ENCODE measurements around the gene MZF1. TPM values are rescaled to one million over a fixed set of nuclear protein-coding genes. Genes with fewer than 3 reads are reported as not detected.
A peak's percentile ranks its signal among the peaks of the same experiment; 100 is the strongest.

Gene MZF1
- total and polyA plus RNA-seq, 9 of the 15 experiments (the other 6 are each of a cell fraction or from before 2014, with no cell fraction given): 0.31 to 29.3 (median 11.5) TPM

DNA sequence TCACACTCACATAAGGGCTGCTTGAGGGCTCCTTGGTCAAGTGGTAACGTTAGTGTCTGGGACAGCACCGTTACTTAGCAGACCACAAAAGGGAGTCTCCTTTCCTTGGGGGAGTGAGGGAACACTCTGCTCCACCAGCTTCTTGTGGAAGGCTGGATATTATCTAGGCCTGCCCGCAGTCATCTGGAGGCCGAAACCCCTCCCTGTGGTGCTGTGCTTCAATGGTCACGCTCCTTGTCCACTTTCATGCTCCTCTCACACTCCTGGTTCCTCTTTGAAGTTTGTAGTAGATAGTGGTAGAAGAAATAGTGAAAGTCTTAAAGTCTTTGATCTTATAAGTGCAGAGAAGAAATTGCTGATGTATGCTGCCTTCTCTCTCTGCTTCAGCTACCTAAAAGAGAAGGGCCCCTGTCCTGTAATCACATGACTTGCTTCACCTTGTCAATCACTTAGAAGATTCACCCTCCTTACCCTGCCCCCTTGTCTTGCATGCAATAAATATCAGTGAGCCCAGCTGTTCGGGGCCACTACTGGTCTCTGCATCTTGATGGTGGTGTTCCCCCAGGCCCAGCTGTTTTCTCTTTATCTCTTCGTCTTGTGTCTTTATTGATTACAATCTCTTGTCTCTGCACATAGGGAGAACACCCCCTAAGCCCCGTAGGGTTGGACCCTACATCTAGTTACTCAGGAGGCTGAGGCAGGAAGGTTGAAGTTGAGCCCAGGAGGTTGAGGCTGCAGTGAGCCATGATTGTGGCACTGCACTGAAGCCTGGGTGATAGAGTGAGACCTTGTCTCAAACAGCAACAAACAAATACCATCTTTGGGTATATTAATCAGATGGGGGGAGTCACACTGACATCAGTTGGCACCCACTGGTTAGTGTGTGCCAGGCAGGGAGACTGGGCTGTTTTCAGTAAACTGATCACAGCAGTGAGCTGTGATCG, 11.6 kb upstream of the MZF1 start (continued):
- TF ChIP-seq STAT5A (IDR thresholded peaks at IDR 0.05; ENCODE audit: borderline replicate concordance, low read length) (peak; percentile 49; the same call in 1 of the 2 replicates), NFE2 (IDR thresholded peaks at IDR 0.05; ENCODE audit: low read depth) (peak; percentile 32; the same call in 1 of the 2 replicates), TBP (optimal IDR thresholded peaks at IDR 0.05; ENCODE audit: low read depth, low read length) (no peak), EP300 (IDR thresholded peaks at IDR 0.05; ENCODE audit: low read length) (peak; percentile 75), MBD2 (IDR thresholded peaks at IDR 0.05; ENCODE audit: borderline replicate concordance, low read depth) (peak; percentile 62; the same call in 1 of the 2 replicates), ZNF76 (CRISPR knock-in tag; IDR thresholded peaks at IDR 0.05; ENCODE audit: borderline replicate concordance) (no peak), ZC3H11A (IDR thresholded peaks at IDR 0.05; ENCODE audit: low read depth, low read length) (no peak), NFATC3 (IDR thresholded peaks at IDR 0.05) (no peak), SMAD4 (CRISPR knock-in tag; conservative IDR thresholded peaks at IDR 0.05) (peak; percentile 93)
- TF ChIP-seq, protein P1, sequence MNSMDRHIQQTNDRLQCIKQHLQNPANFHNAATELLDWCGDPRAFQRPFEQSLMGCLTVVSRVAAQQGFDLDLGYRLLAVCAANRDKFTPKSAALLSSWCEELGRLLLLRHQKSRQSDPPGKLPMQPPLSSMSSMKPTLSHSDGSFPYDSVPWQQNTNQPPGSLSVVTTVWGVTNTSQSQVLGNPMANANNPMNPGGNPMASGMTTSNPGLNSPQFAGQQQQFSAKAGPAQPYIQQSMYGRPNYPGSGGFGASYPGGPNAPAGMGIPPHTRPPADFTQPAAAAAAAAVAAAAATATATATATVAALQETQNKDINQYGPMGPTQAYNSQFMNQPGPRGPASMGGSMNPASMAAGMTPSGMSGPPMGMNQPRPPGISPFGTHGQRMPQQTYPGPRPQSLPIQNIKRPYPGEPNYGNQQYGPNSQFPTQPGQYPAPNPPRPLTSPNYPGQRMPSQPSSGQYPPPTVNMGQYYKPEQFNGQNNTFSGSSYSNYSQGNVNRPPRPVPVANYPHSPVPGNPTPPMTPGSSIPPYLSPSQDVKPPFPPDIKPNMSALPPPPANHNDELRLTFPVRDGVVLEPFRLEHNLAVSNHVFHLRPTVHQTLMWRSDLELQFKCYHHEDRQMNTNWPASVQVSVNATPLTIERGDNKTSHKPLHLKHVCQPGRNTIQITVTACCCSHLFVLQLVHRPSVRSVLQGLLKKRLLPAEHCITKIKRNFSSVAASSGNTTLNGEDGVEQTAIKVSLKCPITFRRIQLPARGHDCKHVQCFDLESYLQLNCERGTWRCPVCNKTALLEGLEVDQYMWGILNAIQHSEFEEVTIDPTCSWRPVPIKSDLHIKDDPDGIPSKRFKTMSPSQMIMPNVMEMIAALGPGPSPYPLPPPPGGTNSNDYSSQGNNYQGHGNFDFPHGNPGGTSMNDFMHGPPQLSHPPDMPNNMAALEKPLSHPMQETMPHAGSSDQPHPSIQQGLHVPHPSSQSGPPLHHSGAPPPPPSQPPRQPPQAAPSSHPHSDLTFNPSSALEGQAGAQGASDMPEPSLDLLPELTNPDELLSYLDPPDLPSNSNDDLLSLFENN (IDR thresholded peaks at IDR 0.05; ENCODE audit: low read depth in 2 of 2, low read length in 2 of 2): peak in 1 of 2 experiments; percentile 75; a peak in 1 of 4 replicates
- TF ChIP-seq, protein P2, sequence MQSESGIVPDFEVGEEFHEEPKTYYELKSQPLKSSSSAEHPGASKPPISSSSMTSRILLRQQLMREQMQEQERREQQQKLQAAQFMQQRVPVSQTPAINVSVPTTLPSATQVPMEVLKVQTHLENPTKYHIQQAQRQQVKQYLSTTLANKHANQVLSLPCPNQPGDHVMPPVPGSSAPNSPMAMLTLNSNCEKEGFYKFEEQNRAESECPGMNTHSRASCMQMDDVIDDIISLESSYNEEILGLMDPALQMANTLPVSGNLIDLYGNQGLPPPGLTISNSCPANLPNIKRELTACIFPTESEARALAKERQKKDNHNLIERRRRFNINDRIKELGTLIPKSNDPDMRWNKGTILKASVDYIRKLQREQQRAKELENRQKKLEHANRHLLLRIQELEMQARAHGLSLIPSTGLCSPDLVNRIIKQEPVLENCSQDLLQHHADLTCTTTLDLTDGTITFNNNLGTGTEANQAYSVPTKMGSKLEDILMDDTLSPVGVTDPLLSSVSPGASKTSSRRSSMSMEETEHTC (IDR thresholded peaks at IDR 0.05): peak; percentile 31; the same call in 1 of the 2 replicates
- TF ChIP-seq, protein P3, sequence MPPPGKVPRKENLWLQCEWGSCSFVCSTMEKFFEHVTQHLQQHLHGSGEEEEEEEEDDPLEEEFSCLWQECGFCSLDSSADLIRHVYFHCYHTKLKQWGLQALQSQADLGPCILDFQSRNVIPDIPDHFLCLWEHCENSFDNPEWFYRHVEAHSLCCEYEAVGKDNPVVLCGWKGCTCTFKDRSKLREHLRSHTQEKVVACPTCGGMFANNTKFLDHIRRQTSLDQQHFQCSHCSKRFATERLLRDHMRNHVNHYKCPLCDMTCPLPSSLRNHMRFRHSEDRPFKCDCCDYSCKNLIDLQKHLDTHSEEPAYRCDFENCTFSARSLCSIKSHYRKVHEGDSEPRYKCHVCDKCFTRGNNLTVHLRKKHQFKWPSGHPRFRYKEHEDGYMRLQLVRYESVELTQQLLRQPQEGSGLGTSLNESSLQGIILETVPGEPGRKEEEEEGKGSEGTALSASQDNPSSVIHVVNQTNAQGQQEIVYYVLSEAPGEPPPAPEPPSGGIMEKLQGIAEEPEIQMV (tag; conservative IDR thresholded peaks at IDR 0.05; ENCODE audit: low read depth): no peak
- TF ChIP-seq, protein P4, sequence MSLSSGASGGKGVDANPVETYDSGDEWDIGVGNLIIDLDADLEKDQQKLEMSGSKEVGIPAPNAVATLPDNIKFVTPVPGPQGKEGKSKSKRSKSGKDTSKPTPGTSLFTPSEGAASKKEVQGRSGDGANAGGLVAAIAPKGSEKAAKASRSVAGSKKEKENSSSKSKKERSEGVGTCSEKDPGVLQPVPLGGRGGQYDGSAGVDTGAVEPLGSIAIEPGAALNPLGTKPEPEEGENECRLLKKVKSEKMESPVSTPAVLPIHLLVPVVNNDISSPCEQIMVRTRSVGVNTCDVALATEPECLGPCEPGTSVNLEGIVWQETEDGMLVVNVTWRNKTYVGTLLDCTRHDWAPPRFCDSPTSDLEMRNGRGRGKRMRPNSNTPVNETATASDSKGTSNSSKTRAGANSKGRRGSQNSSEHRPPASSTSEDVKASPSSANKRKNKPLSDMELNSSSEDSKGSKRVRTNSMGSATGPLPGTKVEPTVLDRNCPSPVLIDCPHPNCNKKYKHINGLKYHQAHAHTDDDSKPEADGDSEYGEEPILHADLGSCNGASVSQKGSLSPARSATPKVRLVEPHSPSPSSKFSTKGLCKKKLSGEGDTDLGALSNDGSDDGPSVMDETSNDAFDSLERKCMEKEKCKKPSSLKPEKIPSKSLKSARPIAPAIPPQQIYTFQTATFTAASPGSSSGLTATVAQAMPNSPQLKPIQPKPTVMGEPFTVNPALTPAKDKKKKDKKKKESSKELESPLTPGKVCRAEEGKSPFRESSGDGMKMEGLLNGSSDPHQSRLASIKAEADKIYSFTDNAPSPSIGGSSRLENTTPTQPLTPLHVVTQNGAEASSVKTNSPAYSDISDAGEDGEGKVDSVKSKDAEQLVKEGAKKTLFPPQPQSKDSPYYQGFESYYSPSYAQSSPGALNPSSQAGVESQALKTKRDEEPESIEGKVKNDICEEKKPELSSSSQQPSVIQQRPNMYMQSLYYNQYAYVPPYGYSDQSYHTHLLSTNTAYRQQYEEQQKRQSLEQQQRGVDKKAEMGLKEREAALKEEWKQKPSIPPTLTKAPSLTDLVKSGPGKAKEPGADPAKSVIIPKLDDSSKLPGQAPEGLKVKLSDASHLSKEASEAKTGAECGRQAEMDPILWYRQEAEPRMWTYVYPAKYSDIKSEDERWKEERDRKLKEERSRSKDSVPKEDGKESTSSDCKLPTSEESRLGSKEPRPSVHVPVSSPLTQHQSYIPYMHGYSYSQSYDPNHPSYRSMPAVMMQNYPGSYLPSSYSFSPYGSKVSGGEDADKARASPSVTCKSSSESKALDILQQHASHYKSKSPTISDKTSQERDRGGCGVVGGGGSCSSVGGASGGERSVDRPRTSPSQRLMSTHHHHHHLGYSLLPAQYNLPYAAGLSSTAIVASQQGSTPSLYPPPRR (CRISPR knock-in tag; IDR thresholded peaks at IDR 0.05; ENCODE audit: borderline replicate concordance): peak; percentile 68; the same call in 1 of the 2 replicates
- TF ChIP-seq, protein P5, sequence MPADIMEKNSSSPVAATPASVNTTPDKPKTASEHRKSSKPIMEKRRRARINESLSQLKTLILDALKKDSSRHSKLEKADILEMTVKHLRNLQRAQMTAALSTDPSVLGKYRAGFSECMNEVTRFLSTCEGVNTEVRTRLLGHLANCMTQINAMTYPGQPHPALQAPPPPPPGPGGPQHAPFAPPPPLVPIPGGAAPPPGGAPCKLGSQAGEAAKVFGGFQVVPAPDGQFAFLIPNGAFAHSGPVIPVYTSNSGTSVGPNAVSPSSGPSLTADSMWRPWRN (IDR thresholded peaks at IDR 0.05; ENCODE audit: low read depth): peak; percentile 34; the same call in 1 of the 2 replicates

All from K562 (cell line).